GM12875 (cell line): ENCODE data around the gene PLXDC1.

Source experiments
- H3K4me3 ChIP-seq: one replicate; pipeline ENCODE4 v1.5.1; 2011; ENCODE audit warnings: low read depth, low read length, control low read depth
- TF ChIP-seq, protein P1 (sequence below): IDR thresholded peaks from 2 replicates; pipeline ENCODE4 v1.5.1; 2011; ENCODE audit warnings: low read depth, mild to moderate bottlenecking, control low read depth, inconsistent platforms, low read length, moderate library complexity, borderline replicate concordance; ENCODE audit not compliant: insufficient read depth

Gene PLXDC1

DNA sequence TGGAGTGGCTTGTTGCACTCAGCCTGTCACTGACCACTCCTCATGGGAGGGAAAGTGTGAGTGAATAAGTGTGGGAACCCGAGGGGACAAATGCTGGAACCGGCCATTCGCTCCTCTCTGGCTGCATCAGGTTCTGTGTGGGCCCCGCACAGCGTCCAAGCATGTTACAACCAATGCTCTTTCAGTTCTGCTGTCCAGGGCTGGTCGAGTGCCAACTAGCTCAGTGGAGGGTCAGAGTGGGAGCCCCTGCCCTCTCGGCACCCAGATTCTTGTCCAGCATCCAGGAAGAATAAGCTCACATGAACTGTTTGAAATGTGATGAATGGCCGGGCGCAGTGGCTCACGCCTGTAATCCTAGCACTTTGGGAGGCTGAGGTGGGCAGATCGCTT lies 135.9 kb downstream of the PLXDC1 start:
- TF ChIP-seq, protein P1, sequence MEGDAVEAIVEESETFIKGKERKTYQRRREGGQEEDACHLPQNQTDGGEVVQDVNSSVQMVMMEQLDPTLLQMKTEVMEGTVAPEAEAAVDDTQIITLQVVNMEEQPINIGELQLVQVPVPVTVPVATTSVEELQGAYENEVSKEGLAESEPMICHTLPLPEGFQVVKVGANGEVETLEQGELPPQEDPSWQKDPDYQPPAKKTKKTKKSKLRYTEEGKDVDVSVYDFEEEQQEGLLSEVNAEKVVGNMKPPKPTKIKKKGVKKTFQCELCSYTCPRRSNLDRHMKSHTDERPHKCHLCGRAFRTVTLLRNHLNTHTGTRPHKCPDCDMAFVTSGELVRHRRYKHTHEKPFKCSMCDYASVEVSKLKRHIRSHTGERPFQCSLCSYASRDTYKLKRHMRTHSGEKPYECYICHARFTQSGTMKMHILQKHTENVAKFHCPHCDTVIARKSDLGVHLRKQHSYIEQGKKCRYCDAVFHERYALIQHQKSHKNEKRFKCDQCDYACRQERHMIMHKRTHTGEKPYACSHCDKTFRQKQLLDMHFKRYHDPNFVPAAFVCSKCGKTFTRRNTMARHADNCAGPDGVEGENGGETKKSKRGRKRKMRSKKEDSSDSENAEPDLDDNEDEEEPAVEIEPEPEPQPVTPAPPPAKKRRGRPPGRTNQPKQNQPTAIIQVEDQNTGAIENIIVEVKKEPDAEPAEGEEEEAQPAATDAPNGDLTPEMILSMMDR, result no peak
- no peak overlapping the region for H3K4me3 ChIP-seq

DNA sequence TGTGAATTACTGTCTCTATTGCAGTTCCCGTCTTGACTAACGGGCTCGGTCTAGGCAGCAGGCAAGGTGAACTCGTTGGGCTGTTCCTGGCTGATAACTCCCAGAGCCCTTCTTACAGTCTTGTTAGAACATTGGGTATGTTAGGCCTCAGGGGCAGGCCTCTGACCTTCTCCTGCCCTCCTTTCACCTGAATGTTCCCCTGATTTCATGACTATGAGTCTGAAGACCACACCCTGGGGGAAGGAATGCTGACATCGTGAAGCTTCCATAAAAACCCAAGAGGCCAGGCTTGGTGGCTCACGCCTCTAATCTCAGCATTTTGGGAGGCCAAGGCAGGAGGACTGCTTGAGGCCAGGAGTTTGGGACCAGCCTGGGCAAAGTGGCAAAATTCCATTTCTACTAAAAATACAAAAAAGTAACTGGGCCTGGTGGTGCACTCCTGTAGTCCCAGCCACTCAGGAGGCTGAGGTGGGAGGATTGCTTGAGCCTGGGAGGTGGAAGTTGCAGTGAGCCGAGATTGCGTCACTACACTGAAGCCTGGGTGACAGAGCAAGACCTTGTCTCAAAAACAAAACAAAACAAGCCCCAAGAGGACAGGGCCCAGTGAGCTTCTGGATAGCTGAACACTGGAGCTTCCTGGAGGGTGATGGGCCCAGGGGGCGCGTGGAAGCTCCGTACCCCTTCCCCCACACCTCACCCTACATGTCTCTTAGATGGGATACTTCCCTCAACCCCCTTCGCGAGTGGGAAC lies 136.5 kb downstream of the PLXDC1 start:
- no peak overlapping the region for H3K4me3 ChIP-seq
- TF ChIP-seq, protein P1, result no peak

DNA sequence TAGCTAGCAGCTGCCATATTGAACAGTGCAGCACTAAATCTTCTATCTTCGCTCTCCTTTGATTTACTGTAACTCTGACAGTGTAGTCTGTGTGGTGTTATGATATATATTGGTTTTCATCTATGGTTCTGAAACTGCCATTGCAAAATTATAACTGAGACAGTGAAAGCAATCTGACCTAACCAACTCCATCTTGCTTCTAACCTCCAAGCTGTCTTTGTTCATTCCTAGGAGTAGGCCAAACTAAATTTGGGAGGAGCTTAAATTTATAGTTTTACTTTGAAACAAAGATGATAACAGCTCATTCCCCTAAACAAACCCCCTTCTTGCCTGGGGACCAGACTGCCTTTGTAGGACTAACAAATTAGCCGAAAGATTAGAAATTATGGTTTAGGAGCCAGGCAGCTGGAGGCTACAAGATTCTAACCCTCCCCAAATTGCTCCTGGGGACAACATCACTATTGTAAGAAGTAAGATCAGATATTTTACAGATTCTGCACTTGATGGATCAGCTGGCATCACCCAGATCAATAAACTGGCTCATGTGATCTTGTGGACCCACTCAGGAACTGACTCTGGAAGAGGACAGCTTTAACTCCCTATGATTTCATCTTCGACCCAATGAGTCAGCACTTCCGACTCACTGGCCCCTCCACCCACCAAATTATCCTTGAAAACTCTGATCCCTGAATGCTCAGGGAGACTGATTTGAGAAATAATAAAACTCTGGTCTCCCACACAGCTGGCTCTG lies 137.2 kb downstream of the PLXDC1 start:
- no peak overlapping the region for H3K4me3 ChIP-seq
- TF ChIP-seq, protein P1, result no peak
